DND-41 (cell line): Measurements from ENCODE around the gene ARL5C.

Source experiments
- ATAC-seq: fragments of 200-7000 bp; cut with Tn5 transposase; 3 replicates; pipeline ENCODE4 v1.9.1; 2021; ENCODE audit warnings: low read depth; ENCODE audit not compliant: insufficient read depth
- DNase-seq: peaks from one replicate; pipeline ENCODE4 v3.0.0-alpha.2; 2020
- H2AFZ ChIP-seq: 2 replicates; pipeline ENCODE4 v1.6.0; 2012; ENCODE audit warnings: low read depth, low read length
- H3K27ac ChIP-seq: 2 replicates; pipeline ENCODE4 v1.5.1; 2012; ENCODE audit warnings: low read length, inconsistent platforms
- H3K27me3 ChIP-seq: fragments of 200-600 bp; sonication (generic); 2 replicates; pipeline ENCODE4 v1.6.0; 2012; ENCODE audit warnings: low read length, mild to moderate bottlenecking, inconsistent platforms; ENCODE audit not compliant: insufficient read depth, poor library complexity
- H3K36me3 ChIP-seq: 2 replicates; pipeline ENCODE4 v1.5.1; 2012; ENCODE audit warnings: low read length, inconsistent platforms; ENCODE audit not compliant: insufficient read depth
- H3K4me1 ChIP-seq: 2 replicates; pipeline ENCODE4 v1.5.1; 2012; ENCODE audit warnings: mild to moderate bottlenecking, low read length; ENCODE audit not compliant: insufficient read depth
- H3K4me2 ChIP-seq: 2 replicates; pipeline ENCODE4 v1.6.0; 2012; ENCODE audit warnings: mild to moderate bottlenecking, moderate library complexity, low read length, inconsistent platforms; ENCODE audit not compliant: insufficient read depth
- H3K4me3 ChIP-seq, 2 experiments: fragments of 200-600 bp in 1 of 2; shearing (Covaris generic) in 1 of 2; 2 replicates each; pipeline ENCODE4 v1.5.1; 2012 to 2016; ENCODE audit warnings: inconsistent platforms in 2 of 2, low read length in 2 of 2, mild to moderate bottlenecking in 2 of 2, low read depth in 1 of 2, moderate library complexity in 1 of 2
- H3K79me2 ChIP-seq: 2 replicates; pipeline ENCODE4 v1.6.0; 2012; ENCODE audit warnings: low read length, inconsistent platforms; ENCODE audit not compliant: insufficient read depth
- H3K9ac ChIP-seq: 2 replicates; pipeline ENCODE4 v1.6.0; 2012; ENCODE audit warnings: low read depth, mild to moderate bottlenecking, inconsistent platforms, low read length, moderate library complexity
- H3K9me3 ChIP-seq: 2 replicates; pipeline ENCODE4 v1.5.1; 2012; ENCODE audit warnings: low read length, moderate library complexity, mild to moderate bottlenecking, inconsistent platforms; ENCODE audit not compliant: insufficient read depth, severe bottlenecking
- H4K20me1 ChIP-seq: 2 replicates; pipeline ENCODE4 v1.6.0; 2012; ENCODE audit warnings: low read length; ENCODE audit not compliant: insufficient read depth
- CTCF ChIP-seq: IDR thresholded peaks from 2 replicates; pipeline ENCODE4 v1.5.1; 2012; ENCODE audit warnings: borderline replicate concordance, low read length, moderate library complexity, mild to moderate bottlenecking; ENCODE audit not compliant: poor library complexity, severe bottlenecking; ENCODE audit errors: extremely low read depth
- EZH2 ChIP-seq: IDR thresholded peaks from 3 replicates; pipeline ENCODE4 v1.6.1; 2012; ENCODE audit warnings: borderline replicate concordance, low read depth, mild to moderate bottlenecking, moderate library complexity, low read length, inconsistent platforms; ENCODE audit not compliant: severe bottlenecking

ARL5C gene

GRCh38 chr17:39141294-39141693, 24.7 kb downstream of the ARL5C start:
- Histone ChIP-seq H2AFZ (no peak overlapping the region), H3K9ac (no peak overlapping the region), H3K36me3 (no peaks in the 10 kb centered on the region), H3K27ac (no peak overlapping the region), H4K20me1 (no peaks in the 10 kb centered on the region), H3K4me2 (no peak overlapping the region), H3K4me1 (no peaks in the 10 kb centered on the region), H3K27me3 (no peaks in the 10 kb centered on the region), H3K79me2 (no peaks in the 10 kb centered on the region), H3K4me3 (no peak overlapping the region), H3K9me3 (no peaks in the 10 kb centered on the region)
- DNase-seq (no peak), ATAC-seq (no peak)
- TF ChIP-seq EZH2 (no peak), CTCF (no peak)

- no peak for ATAC-seq
These were observed 26.4 kb downstream of the ARL5C start for GRCh38 chr17:39139561-39139960.

GRCh38 chr17:39139161-39139511, 26.8 kb downstream of the ARL5C start:
- H3K9me3 ChIP-seq: no peaks in the 10 kb centered on the region
- H3K27ac ChIP-seq: no peak overlapping the region
- H3K4me3 ChIP-seq: no peak overlapping the region
- H3K4me2 ChIP-seq: no peak overlapping the region
- H3K79me2 ChIP-seq: no peaks in the 10 kb centered on the region
- TF ChIP-seq EZH2: no peak
- TF ChIP-seq CTCF: no peak
- H3K36me3 ChIP-seq: no peaks in the 10 kb centered on the region
- no peak overlapping the region for H3K9ac ChIP-seq
- ATAC-seq (no peak), DNase-seq (no peak)
- H3K27me3 ChIP-seq: no peaks in the 10 kb centered on the region
- no peak overlapping the region for H2AFZ ChIP-seq
- no peaks in the 10 kb centered on the region for H4K20me1 ChIP-seq
- no peaks in the 10 kb centered on the region for H3K4me1 ChIP-seq

More at GRCh38 chr17:39139561-39139960, 26.4 kb downstream of the ARL5C start:
- H3K9ac ChIP-seq: no peak overlapping the region
- no peak for DNase-seq
- H3K4me1 ChIP-seq: no peaks in the 10 kb centered on the region
- no peak overlapping the region for H3K4me3 ChIP-seq
- no peak overlapping the region for H3K4me2 ChIP-seq
- no peaks in the 10 kb centered on the region for H3K9me3 ChIP-seq
- H4K20me1 ChIP-seq: no peaks in the 10 kb centered on the region
- no peak overlapping the region for H2AFZ ChIP-seq
- no peak overlapping the region for H3K27ac ChIP-seq
- no peaks in the 10 kb centered on the region for H3K36me3 ChIP-seq
- H3K27me3 ChIP-seq: no peaks in the 10 kb centered on the region
- no peaks in the 10 kb centered on the region for H3K79me2 ChIP-seq
- TF ChIP-seq CTCF: no peak
